MM.1S (cell line): Measurements from ENCODE around the gene PAFAH1B2.

ENCODE experiments used
- CTCF ChIP-seq: fragments of 300-600 bp; sonication (generic); IDR thresholded peaks from 2 replicates; pipeline ENCODE4 v1.5.1; 2016; ENCODE audit warnings: antibody characterized with exemption, low read length, mixed read lengths
- EZH2 ChIP-seq: fragments of 300-600 bp; sonication (generic); optimal IDR thresholded peaks from 2 replicates; pipeline ENCODE3; 2017; ENCODE audit warnings: low read depth, mild to moderate bottlenecking, antibody characterized with exemption, low read length, mixed read lengths

GRCh38 chr11:117223741-117224689 is 79.9 kb downstream of the PAFAH1B2 start:
- TF ChIP-seq CTCF (no peak), EZH2 (no peak)
